ENCODE measurements around the gene EIF1B. TPM values are rescaled to one million over a fixed set of nuclear protein-coding genes. Genes with fewer than 3 reads are reported as not detected.

Gene EIF1B
- total RNA-seq, 4 donors from 2014 or later = 18.5 to 68.7 (median 30.7) TPM

DNA sequence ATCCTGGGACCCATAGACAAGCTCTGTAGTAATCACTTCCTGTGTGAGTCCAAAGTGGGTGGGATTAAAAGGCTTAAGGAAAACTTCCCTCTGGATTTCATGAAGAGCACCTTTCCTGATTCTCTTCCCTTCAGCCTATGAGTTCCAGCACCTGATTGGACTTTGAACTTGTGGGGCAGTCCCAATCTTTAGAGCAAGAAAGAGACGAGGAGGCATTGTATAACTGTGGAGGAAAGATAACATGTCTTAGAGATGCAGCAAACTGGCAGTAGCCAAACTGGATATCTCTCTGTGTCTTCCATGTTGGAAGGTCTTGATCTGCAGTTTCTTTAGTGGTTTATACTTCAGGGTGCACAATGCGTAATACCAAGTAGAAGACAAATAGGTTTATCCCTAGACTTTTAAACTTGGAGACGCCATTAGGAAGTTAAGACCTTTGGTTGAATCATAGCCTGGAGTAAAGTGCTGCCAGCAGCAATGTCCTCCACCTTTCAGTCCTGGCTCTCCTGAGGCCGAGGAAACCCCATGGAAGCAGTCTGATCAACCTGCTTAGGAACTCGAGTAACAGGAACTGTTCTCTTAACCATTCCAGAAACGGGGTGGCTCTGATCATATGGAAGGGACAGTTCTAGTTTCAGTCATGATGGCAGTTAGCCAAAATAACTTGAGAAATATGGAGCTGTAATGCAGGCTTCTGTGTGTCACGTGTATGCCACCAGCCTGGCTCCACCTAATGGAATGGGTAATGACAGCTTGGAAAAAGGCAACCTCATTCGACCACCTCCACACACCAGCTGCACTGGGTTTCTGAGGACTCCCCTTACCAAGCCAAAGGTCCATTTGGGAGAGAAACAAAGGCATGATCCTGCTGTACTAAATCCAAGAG lies 4.7 kb downstream of the EIF1B start:
- Histone ChIP-seq H3K4me3 (no peak overlapping the region), H3K27ac (peak overlapping the region in 1 of 2 donors; percentile 26), H3K36me3 (no peaks in the 10 kb centered on the region), H3K27me3 (no peaks in the 10 kb centered on the region), H3K4me1 (no peaks in the 10 kb centered on the region), H3K9me3 (no peaks in the 10 kb centered on the region)
- intact Hi-C loops (cut with DNase I; ENCODE audit: low total_unique reads) = loop anchor here (10.0 kb wide), 1 partner anchor 141 kb away; the partner anchor contains the start of gene RPL14
- no peak for DNase-seq
- TF ChIP-seq, protein P1, sequence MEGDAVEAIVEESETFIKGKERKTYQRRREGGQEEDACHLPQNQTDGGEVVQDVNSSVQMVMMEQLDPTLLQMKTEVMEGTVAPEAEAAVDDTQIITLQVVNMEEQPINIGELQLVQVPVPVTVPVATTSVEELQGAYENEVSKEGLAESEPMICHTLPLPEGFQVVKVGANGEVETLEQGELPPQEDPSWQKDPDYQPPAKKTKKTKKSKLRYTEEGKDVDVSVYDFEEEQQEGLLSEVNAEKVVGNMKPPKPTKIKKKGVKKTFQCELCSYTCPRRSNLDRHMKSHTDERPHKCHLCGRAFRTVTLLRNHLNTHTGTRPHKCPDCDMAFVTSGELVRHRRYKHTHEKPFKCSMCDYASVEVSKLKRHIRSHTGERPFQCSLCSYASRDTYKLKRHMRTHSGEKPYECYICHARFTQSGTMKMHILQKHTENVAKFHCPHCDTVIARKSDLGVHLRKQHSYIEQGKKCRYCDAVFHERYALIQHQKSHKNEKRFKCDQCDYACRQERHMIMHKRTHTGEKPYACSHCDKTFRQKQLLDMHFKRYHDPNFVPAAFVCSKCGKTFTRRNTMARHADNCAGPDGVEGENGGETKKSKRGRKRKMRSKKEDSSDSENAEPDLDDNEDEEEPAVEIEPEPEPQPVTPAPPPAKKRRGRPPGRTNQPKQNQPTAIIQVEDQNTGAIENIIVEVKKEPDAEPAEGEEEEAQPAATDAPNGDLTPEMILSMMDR (IDR thresholded peaks at IDR 0.05) = no peak
- TF ChIP-seq POLR2A (IDR thresholded peaks at IDR 0.05) = no peak

GRCh38 chr3:40317061-40317855 lies 7.8 kb downstream of the EIF1B start:
- TF ChIP-seq, protein P1 (IDR thresholded peaks at IDR 0.05) = peak; percentile 62 to 73 (median 72)
- TF ChIP-seq POLR2A (IDR thresholded peaks at IDR 0.05) = no peak
- H3K9me3 ChIP-seq = no peaks in the 10 kb centered on the region
- no peak overlapping the region for H3K4me3 ChIP-seq
- H3K4me1 ChIP-seq = no peaks in the 10 kb centered on the region
- no peaks in the 10 kb centered on the region for H3K36me3 ChIP-seq
- intact Hi-C loops (cut with DNase I; ENCODE audit: low total_unique reads) = loop anchor here (10.0 kb wide), 1 partner anchor 138 kb away; the partner anchor contains the start of gene RPL14
- DNase-seq = peak in 1 of 2 donors; percentile 38
- no peaks in the 10 kb centered on the region for H3K27me3 ChIP-seq
- H3K27ac ChIP-seq = no peak overlapping the region

DNA sequence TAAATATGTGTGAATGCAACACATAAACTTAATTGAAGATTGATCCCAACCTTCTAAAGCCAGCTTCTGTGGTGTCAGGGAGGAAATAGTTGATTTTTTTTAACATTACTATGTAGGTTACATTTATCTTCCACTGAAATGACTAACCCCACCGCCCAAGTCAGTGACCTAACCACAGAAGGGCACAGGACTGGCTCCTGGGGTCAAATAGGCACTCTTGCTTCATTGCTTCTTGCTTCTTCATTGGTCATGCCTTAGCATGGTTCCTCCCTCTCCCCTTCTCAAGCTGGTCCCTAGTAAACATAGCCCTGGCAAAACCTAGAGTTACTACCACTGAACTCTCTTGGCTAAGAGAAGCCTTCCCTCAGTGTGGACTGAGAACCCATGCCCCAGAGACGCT lies 12.3 kb downstream of the EIF1B start:
- no peak for TF ChIP-seq POLR2A (IDR thresholded peaks at IDR 0.05)
- TF ChIP-seq, protein P1 (IDR thresholded peaks at IDR 0.05) = no peak
- intact Hi-C loops (cut with DNase I; ENCODE audit: low total_unique reads) = no loop called here
- H3K27ac ChIP-seq = no peak overlapping the region

GRCh38 chr3:40323946-40324345 lies 14.4 kb downstream of the EIF1B start:
- H3K4me3 ChIP-seq = no peak overlapping the region
- H3K27me3 ChIP-seq = no peaks in the 10 kb centered on the region
- H3K36me3 ChIP-seq = no peaks in the 10 kb centered on the region
- no peak for DNase-seq
- no peak overlapping the region for H3K27ac ChIP-seq
- intact Hi-C loops (cut with DNase I; ENCODE audit: low total_unique reads) = no loop called here
- TF ChIP-seq POLR2A (IDR thresholded peaks at IDR 0.05) = no peak
- TF ChIP-seq, protein P1 (IDR thresholded peaks at IDR 0.05) = no peak
- no peaks in the 10 kb centered on the region for H3K4me1 ChIP-seq
- H3K9me3 ChIP-seq = no peaks in the 10 kb centered on the region

More for the DNA sequence above, 12.3 kb downstream of the EIF1B start:
- Histone ChIP-seq H3K27me3 (no peaks in the 10 kb centered on the region), H3K4me1 (no peaks in the 10 kb centered on the region), H3K4me3 (no peak overlapping the region), H3K9me3 (no peaks in the 10 kb centered on the region), H3K36me3 (no peaks in the 10 kb centered on the region)
- no peak for DNase-seq
